Activated T-helper 1 cell treated with Interleukin-2 at 50 U/mL for 16 hours (primary cell): Measurements from ENCODE around the gene GRID1.

Source experiments
- DNase-seq: peaks from one replicate; pipeline ENCODE4 v3.0.0-alpha.2; 2020; ENCODE audit warnings: low read depth

The GRID1 gene

GRCh38 chr10:85614981-85615380, 751.6 kb downstream of the GRID1 start:
- no peak for DNase-seq

DNA sequence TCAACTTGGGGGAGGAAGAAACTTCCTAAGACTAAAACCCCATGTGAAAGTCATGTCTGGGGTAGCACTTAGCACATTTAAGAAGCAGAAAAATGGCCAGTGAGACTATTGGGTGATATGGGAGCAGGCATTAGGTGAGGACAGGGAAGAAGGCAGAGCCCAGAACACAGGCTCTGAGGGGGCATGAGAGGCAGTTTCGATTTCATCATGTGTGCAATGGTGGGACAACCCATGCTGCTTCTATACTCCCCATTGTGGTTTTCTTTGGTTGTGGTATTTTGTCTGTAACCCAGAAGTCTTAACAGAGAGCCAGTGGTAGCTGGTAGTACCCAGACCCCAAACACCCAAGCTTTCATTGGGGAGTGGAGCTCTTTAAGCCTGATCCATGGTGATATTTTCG, 752.0 kb downstream of the GRID1 start:
- DNase-seq: no peak

- no peak for DNase-seq
Observed at GRCh38 chr10:85613391-85613790, 753.2 kb downstream of the GRID1 start.

DNA sequence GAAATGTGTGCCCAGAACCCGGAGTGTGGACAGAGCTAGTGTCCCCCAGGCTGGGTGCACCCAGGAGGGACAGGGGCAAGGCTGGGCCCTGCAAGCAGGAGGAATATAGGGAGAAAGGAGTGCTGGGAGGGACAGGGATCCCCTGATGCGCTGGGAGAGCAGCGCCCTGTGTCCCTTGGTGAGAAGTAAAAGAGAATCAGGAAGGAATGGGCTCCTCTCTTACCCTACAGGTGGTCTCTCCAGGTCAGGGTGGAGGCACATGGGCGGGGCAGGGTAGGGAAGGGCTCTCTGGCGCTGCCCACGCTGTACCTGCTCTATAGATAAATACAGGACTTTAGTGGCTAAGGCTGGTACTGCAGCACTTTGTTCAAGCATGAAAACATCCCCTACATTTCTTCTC, 753.8 kb downstream of the GRID1 start:
- DNase-seq: no peak

- peak; percentile 15 for DNase-seq
Observed at GRCh38 chr10:85612378-85612775, 754.2 kb downstream of the GRID1 start.

- DNase-seq: no peak
Observed at GRCh38 chr10:85611746-85612377, 754.7 kb downstream of the GRID1 start.

GRCh38 chr10:85611093-85611740, 755.4 kb downstream of the GRID1 start:
- DNase-seq: no peak

GRCh38 chr10:85610381-85611092, 756.1 kb downstream of the GRID1 start:
- no peak for DNase-seq

GRCh38 chr10:85609509-85609908, 757.1 kb downstream of the GRID1 start:
- DNase-seq: no peak

DNA sequence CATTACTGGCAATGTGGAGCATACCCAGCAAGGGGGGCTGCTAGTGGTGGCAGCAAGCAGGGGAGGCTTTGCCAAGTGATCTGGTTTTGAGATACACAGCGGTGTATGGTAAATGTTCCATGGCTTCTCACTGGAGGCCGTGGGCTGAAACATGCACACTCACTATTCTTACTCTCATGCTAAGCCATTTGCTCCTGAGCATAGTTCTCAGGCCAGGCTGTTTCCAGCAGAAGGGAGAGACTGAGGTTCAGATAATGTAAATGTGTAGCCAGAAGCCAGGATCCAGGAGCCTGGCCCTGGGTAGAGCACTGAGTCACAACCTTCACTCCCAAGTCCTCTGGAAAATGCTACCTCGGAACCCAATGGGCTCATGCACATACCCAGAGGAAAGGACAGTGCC, 757.9 kb downstream of the GRID1 start:
- no peak for DNase-seq

DNA sequence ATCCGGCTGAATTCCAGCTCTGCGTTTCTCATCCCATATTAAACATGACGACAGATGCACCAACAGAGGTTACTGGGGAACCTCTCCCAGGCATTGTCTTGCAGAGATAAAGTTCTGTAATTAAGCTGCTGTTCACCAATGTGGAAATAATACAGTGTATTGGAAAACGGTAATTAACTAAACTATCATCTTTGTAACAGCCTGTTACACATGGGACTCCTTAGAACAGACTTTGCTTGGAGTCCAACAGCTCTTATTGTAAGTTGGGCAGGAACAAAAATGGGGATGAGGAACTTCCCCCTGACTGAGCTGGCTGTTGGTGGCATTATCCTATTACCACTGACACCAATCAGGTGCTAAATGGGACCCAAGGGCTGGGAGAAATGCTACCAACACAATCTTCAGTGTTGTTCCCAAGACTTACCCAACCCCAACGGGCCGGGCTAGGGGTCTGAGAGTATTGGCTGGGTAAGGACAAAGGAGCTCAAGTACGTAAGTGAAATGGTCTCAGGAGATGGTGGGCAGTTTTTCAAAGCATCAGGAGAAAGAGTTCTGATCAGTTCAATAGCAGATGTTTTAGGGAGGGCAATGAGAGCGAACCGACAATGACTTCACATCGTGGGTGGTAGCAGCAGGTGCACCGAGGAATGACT, 759.4 kb downstream of the GRID1 start:
- DNase-seq: no peak

GRCh38 chr10:85606401-85606800, 760.2 kb downstream of the GRID1 start:
- DNase-seq: no peak

- DNase-seq: no peak
Observed at GRCh38 chr10:85604884-85605283, 761.7 kb downstream of the GRID1 start.

- DNase-seq: no peak
Observed at GRCh38 chr10:85604136-85604725, 762.4 kb downstream of the GRID1 start.

DNA sequence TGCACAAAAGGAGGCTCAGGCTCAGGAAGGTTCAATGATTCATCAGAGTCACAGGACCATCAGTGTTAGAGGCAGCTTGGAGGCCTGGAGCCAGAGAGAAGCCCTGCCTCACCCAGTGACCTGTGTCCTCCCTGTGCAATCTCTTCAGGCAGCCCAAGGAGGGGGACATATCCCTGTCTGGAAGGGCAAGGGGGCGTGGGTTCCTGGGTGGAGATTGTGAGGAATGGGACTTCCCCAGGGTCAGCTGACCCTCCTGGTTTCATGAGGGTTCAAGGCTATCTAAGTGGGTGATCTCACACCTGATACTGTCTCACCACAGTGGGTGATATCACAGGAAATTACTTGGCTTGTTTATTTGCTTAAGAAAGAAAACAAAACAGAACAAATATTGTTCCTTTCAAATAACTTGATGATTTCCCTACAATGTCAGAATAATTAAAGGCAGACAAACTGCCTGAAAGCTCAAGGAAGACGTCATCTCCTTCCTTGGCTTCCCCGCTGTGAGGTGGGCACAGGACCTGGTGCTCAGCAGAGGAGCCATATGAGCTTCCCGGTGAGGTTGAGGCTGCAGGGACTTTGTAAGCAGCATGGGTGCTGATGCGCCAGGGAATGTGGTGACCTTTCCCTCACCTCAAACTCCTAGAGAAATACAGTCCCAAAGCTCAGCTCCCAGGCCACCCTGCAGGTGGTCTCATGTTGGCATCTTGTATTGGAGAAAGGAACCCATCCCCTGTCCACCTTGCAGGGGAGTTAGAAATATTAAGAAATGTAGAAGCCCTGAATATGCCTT, 763.2 kb downstream of the GRID1 start:
- DNase-seq: no peak

- DNase-seq: no peak
Observed at GRCh38 chr10:85602713-85603112, 763.9 kb downstream of the GRID1 start.

GRCh38 chr10:85602306-85602705, 764.3 kb downstream of the GRID1 start:
- DNase-seq: no peak

DNA sequence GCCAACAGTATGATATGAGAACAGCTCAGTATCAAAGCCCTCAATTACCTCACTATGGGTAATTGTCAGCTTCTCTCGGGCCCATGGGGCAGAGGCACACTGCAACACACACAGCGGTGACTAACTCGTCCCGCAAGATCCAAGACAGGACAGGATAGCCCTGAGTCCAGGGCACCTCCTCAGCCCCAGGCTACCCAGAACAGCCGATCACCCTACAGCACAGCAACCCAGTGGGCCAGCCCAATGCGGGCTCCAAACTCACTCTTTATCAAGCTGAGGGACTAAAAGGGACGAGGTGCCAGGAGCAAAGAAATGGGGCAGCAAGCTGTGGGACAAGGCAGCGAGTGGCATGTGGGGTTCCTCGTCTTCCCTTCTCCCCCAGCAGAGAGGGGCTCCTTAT, 765.1 kb downstream of the GRID1 start:
- DNase-seq: no peak

DNA sequence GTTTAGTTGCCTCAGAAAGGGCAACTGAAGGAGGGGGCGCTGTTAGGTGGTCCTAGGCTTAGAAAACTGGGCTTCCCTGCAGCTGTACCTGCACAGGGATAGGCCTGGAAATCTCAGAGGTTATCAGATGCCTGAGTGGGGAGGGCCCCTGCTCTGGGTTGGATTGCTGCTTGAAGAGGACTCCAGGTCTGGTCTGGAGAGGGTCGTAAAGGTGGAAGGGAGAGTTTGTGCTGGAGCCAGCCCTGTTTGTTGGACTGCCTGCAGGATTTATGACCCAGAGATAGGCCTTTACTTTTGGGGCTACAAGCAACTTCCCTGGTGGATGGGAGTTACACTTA, 765.9 kb downstream of the GRID1 start:
- DNase-seq: no peak

DNA sequence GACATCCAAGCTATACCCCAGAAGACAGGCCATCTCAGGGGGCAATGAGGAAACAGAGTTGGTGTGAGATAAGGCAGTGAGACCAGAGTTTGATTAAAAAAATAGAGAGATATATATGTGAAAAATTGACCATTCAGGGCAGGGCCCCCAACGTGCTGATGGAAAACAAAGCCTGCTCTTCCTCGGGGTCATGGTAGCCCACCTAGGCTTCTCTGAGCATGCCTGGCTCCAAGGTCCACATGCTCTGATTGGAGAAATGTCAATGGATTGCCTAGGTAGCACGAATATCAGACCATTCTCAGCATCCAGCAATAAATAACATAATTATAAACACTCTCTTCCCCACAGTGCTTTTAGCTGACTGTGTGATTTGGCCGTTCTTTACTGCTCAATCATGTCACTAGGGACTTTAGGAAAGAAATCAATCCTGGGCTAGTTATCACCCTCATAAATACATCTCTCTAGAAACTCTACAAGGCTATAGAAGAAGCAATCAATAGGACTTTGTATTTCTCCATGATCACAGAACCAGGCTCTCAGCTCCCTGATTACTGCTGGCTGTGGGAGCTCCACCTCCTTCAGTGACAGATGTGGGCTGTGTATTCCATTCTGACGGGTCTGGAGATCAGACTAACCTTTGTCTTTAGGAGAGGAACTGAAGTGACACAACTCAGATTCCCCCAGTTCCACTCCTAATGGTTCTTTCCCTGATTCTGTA, 766.4 kb downstream of the GRID1 start:
- DNase-seq: no peak

- DNase-seq: no peak
Observed at GRCh38 chr10:85599081-85599480, 767.5 kb downstream of the GRID1 start.
